Mesenteric fat pad (tissue), 1 donor: ENCODE measurements around the gene OR10H1. TPM values are rescaled to one million over a fixed set of nuclear protein-coding genes. Genes with fewer than 3 reads are reported as not detected.
"Not testable (repeated sequence)": the region's sequence is repeated elsewhere in the genome, so short reads cannot be mapped to it uniquely, and the experiment has no call there.

Source experiments
- DNase-seq: peaks from one replicate; pipeline ENCODE4 v3.0.0-alpha.2; 2020; ENCODE audit warnings: low spot score
- total RNA-seq: library from RNA; stranded (reverse); fragmentation: NEBNext Ultra II Directional; extraction: Animal tissue kit (Norgen Biotek cat#: 25700); gene quantifications from one replicate; pipeline ENCODE4 v1.2.1, GENCODE V29; 2021
- donor health status: DM: yes; HTN: yes; CAD: no.

OR10H1 gene
- total RNA-seq, 1 donor from 2014 or later, result not detected

DNA sequence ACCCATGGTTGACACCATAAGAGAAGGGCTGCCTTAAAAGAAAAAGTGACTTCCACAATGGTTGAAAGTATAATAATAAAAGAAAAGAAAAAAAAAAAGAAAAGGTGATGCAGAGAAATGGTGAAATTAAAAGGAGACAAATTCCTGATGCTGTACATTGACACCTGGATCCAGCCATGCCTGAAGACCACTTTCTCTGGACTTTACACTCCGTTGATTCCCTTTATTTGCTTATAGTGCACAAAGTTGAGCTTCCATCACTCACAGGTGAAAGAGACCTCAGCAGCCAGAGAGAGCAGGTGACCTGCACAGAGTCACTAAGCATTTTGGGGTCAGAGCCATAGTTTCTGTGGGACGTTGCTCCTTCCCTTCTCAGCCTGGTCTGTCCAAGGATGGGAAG, 40.2 kb downstream of the OR10H1 start:
- DNase-seq, result no peak

DNA sequence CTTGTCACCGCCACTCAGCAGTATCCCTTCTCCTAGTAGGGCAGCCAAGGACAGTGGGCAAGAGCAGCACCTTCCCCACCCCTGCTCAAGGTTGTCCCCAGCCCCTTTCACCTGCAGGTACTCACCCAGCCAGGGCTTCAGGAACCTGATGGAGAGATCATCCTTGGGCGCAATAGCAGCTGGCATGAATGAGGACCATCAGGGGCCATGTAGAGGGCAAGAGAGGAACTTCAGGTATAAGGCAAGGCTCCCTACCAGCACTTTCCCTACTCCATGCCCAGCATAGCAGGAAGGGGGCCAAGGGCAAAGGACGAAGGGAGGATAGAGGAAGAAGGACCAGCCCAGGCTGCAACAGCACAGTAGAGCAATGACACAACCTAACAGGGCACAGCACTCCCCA, 41.3 kb downstream of the OR10H1 start:
- DNase-seq, result not testable (repeated sequence)

- DNase-seq, result no peak
Measured at GRCh38 chr19:15769586-15769985, 45.9 kb downstream of the OR10H1 start.

GRCh38 chr19:15759962-15760565, 55.4 kb downstream of the OR10H1 start:
- no peak for DNase-seq

GRCh38 chr19:15758379-15758778, 57.1 kb downstream of the OR10H1 start:
- no peak for DNase-seq

Other genes starting within 250 kb of the OR10H1 start
- not detected for gene CYP4F8, start 200.4 kb downstream of the OR10H1 start, total RNA-seq
- 1.3 TPM for gene CYP4F3, start 174.8 kb downstream of the OR10H1 start, total RNA-seq
- gene CYP4F12, start 142.6 kb downstream of the OR10H1 start, total RNA-seq, result 7.5 TPM
- gene OR10H2, start 87.6 kb downstream of the OR10H1 start, total RNA-seq, result not detected
- not detected for gene OR10H3, start 77.7 kb downstream of the OR10H1 start, total RNA-seq
- gene OR10H5, start 28.0 kb downstream of the OR10H1 start, total RNA-seq, result not detected
- not detected for gene CYP4F2, start 82.4 kb upstream of the OR10H1 start, total RNA-seq
- 0.87 TPM for gene CYP4F11, start 118.9 kb upstream of the OR10H1 start, total RNA-seq
- not detected for gene OR10H4, start 133.3 kb upstream of the OR10H1 start, total RNA-seq